ENCODE results near the gene ZFP2.

GRCh38 chr5:178851951-178852350 is 43.8 kb upstream of the ZFP2 start:
- TF ChIP-seq CTCF (IDR thresholded peaks at IDR 0.05) (no peak), POLR2A (IDR thresholded peaks at IDR 0.05) (no peak)
